Upper lobe of left lung (tissue), 6 donors: ENCODE measurements around the gene ENTR1. TPM values are rescaled to one million over a fixed set of nuclear protein-coding genes. Genes with fewer than 3 reads are reported as not detected.

ENCODE experiments used
- ATAC-seq, 2 donors: fragments of 200-7000 bp; cut with Tn5 transposase; one replicate each; pipeline ENCODE4 v1.9.1; 2022; ENCODE audit warnings: mild to moderate bottlenecking in 2 of 2, moderate library complexity in 2 of 2; ENCODE audit not compliant: low FRiP score in 2 of 2
- DNase-seq, 2 donors: peaks; one replicate each; pipeline ENCODE4 v3.0.0-alpha.2; 2019 to 2020
- H3K27ac ChIP-seq, 4 donors: fragments of 200-600 bp; sonication (generic); one replicate each; pipeline ENCODE4 v1.5.1; 2016 to 2019
- H3K27me3 ChIP-seq, 4 donors: fragments of 200-600 bp; sonication (generic); one replicate each; pipeline ENCODE4 v1.5.1; 2017 to 2019
- H3K36me3 ChIP-seq, 4 donors: fragments of 200-600 bp; sonication (generic); one replicate each; pipeline ENCODE4 v1.5.1; 2016 to 2019
- H3K4me1 ChIP-seq, 4 donors: fragments of 200-600 bp; sonication (generic); one replicate each; pipeline ENCODE4 v1.5.1; 2018 to 2019
- H3K4me3 ChIP-seq, 4 donors: fragments of 200-600 bp; sonication (generic); one replicate each; pipeline ENCODE4 v1.5.1; 2017 to 2019; ENCODE audit warnings: mild to moderate bottlenecking in 2 of 4, moderate library complexity in 1 of 4
- H3K9me3 ChIP-seq, 4 donors: fragments of 200-600 bp; sonication (generic); one replicate each; pipeline ENCODE4 v1.5.1; 2018 to 2019
- EP300 ChIP-seq, 4 donors: sonication (generic); formaldehyde crosslinking; IDR thresholded peaks; one replicate each; pipeline ENCODE4 v1.5.1; 2017; ENCODE audit warnings: antibody characterized with exemption in 4 of 4, control low read depth in 2 of 4
- POLR2A ChIP-seq, 4 donors: fragments of 450-650 bp; IDR thresholded peaks; one replicate each; pipeline ENCODE4 v1.5.1; 2016 to 2017; ENCODE audit warnings: antibody characterized with exemption in 4 of 4, mild to moderate bottlenecking in 2 of 4
- POLR2AphosphoS5 ChIP-seq, 2 donors: sonication (generic); formaldehyde crosslinking; IDR thresholded peaks; one replicate each; pipeline ENCODE4 v1.5.1; 2017; ENCODE audit warnings: antibody characterized with exemption in 2 of 2
- WGBS, 2 donors: methylation state at CpG; one replicate each; pipeline ENCODE4 v1.1.5; 2017 to 2018; 5-methylcytosine and 5-hydroxymethylcytosine counted together
- total RNA-seq, 6 donors: library from RNA; depleted of rRNA in 4 of 6; stranded (reverse); fragments of >200 nt in 4 of 6; gene quantifications; one replicate each; pipeline versions ENCODE4 v1.1.0 to v1.2.1, GENCODE V29; 2016 to 2021
- TF ChIP-seq, protein P1 (sequence below), 6 experiments: fragments of 450-650 bp in 4 of 6; fragments of 200-600 bp in 2 of 6; sonication (generic) in 2 of 6; IDR thresholded peaks; one replicate each; pipeline ENCODE4 v1.5.1; 2016 to 2019; ENCODE audit warnings: antibody characterized with exemption in 6 of 6
- donor health status: DM: no; HTN: no; CAD: no; lungs with moderate emphysema.
- donor health status: DM: no; HTN: yes; CAD: no; lungs with severe emphysema.

ENTR1 gene
- total RNA-seq, 6 donors from 2014 or later: 29.6 to 128 (median 40.0) TPM

DNA sequence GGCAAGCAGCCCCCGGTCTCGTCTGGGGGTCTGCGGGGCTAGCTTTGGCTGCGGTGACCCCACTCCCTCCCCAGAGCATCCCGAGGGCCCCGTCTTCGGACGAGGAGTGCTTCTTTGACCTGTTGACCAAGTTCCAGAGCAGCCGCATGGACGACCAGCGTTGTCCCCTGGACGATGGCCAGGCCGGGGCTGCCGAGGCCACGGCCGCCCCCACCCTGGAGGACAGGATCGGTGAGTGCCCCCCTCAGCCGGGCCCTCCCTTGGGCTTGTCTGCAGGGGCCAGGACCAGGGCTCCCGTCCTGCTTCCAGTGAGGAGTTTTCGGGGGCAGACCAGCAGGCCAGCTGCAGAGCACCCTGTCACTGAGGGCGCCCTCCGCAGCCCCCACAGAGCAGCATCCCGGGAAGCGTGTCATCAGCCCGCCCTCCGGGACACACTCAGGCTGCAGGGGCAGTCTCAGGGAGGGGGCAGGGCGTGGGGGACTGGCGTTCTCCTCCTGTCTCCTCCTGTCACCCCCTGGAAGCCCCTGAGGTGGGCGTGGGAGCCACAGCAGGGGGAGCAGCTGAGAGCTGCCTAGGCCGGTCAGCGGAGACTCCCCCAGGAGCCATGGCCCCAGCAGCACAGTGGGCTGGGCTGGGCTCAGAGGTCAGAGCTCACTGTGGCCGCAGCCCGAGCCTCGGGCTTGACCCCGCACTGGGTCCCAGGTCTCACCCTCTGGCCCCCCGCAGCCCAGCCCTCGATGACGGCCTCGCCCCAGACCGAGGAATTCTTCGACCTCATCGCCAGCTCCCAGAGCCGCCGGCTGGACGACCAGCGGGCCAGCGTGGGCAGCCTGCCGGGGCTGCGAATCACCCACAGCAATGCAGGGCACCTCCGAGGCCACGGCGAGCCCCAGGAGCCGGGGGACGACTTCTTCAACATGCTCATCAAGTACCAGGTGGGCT is 54.5 kb downstream of the ENTR1 start:
- Histone ChIP-seq H3K4me1 (peaks cover 6 to 22% (median 8%) of the 10 kb centered on the region in 4 donors), H3K9me3 (no peaks in the 10 kb centered on the region), H3K36me3 (peaks cover 0 to 21% (median 7%) of the 10 kb centered on the region in 4 donors), H3K27ac (peak overlapping the region in 1 of 4 donors; percentile 6), H3K27me3 (no peaks in the 10 kb centered on the region), H3K4me3 (no peak overlapping the region)
- ATAC-seq: no peak
- 85 to 95% methylated on average over 15 to 36 of the region's 54 CpGs for WGBS, 2 donors
- no peak for DNase-seq
- TF ChIP-seq POLR2A (IDR thresholded peaks at IDR 0.05): no peak

DNA sequence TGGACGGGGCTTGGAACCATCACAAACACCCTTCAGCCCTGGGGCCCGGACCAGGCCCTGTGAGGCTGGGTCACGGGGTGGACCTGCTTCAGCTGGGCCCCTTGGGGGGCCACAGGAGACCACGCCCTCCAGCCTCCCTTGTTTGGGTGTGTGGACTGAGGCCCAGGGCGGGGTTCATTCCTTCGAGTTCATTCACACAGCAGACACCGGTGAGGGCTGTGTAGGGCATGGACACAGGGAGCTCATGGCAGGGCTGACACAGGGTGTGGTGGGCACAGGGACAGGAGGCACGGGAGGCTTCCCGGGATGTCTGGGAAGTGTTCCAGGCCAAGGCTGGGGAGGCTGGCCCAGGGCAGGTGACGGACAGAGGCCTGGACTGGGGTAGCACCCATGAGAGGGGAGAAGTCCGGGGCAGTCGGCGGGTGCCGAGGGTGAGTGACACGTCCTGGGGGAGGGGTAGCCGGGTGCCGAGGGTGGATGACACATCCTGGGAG is 55.8 kb downstream of the ENTR1 start:
- peaks cover 0 to 21% (median 7%) of the 10 kb centered on the region in 4 donors for H3K36me3 ChIP-seq
- H3K27ac ChIP-seq: peak overlapping the region in 2 of 4 donors; percentile 6 to 14
- TF ChIP-seq POLR2A (IDR thresholded peaks at IDR 0.05) (no peak), POLR2AphosphoS5 (IDR thresholded peaks at IDR 0.05) (no peak), EP300 (IDR thresholded peaks at IDR 0.05) (no peak)
- TF ChIP-seq, protein P1, sequence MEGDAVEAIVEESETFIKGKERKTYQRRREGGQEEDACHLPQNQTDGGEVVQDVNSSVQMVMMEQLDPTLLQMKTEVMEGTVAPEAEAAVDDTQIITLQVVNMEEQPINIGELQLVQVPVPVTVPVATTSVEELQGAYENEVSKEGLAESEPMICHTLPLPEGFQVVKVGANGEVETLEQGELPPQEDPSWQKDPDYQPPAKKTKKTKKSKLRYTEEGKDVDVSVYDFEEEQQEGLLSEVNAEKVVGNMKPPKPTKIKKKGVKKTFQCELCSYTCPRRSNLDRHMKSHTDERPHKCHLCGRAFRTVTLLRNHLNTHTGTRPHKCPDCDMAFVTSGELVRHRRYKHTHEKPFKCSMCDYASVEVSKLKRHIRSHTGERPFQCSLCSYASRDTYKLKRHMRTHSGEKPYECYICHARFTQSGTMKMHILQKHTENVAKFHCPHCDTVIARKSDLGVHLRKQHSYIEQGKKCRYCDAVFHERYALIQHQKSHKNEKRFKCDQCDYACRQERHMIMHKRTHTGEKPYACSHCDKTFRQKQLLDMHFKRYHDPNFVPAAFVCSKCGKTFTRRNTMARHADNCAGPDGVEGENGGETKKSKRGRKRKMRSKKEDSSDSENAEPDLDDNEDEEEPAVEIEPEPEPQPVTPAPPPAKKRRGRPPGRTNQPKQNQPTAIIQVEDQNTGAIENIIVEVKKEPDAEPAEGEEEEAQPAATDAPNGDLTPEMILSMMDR (IDR thresholded peaks at IDR 0.05): no peak
- peaks cover 4 to 22% (median 7%) of the 10 kb centered on the region in 4 donors for H3K4me1 ChIP-seq
- 44 to 57% methylated on average over 6 to 13 of the region's 17 CpGs for WGBS, 2 donors
- no peaks in the 10 kb centered on the region for H3K27me3 ChIP-seq
- H3K4me3 ChIP-seq: no peak overlapping the region
- peak in 1 of 2 donors; percentile 14 for ATAC-seq
- H3K9me3 ChIP-seq: no peaks in the 10 kb centered on the region
- no peak for DNase-seq

DNA sequence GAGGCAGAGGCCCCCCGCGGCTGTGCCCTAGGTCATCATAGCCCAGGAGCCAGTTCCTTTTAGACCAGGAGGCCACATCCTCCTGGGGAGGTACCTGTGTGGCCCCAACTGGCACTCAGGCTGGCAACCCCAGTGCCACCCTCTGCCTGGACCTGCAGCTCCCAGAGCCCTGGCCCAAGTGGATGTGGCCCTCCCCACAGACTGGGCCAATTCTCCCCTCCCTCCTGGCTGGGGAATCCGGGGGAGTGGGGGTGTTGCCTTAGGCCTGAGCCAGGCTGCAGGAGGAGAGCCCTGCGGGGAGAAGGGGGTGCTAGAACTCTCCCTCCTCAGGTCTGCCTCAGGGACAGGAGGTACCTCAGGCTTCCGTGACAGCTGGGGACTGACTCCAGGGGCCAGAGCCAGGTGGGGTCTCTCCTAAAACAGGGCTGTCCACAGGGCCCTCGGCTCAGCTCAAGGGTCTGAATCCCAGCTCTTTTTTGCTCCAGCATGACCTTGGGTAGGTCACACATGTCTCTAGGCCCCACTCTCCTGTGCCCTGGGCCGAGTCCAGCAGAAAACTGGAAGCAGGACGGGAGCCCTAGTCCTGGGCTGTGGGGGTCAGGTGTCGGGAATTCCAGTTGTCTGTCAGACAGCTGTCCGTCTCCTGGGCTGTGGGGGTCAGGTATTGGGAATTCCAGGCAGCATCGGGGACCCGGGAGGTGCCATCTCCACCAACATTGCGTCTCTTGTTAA is 56.5 kb downstream of the ENTR1 start:
- no peak for DNase-seq
- TF ChIP-seq POLR2A (IDR thresholded peaks at IDR 0.05) (no peak), POLR2AphosphoS5 (IDR thresholded peaks at IDR 0.05) (no peak)
- TF ChIP-seq, protein P1 (IDR thresholded peaks at IDR 0.05): no peak
- H3K9me3 ChIP-seq: no peaks in the 10 kb centered on the region
- H3K36me3 ChIP-seq: peaks cover 0 to 21% (median 9%) of the 10 kb centered on the region in 4 donors
- H3K27me3 ChIP-seq: no peaks in the 10 kb centered on the region
- peaks cover 4 to 22% (median 7%) of the 10 kb centered on the region in 4 donors for H3K4me1 ChIP-seq
- 66 to 77% methylated on average over 7 to 13 of the region's 13 CpGs for WGBS, 2 donors
- no peak overlapping the region for H3K4me3 ChIP-seq
- no peak for ATAC-seq
- H3K27ac ChIP-seq: peak overlapping the region in 2 of 4 donors; percentile 6 to 14

DNA sequence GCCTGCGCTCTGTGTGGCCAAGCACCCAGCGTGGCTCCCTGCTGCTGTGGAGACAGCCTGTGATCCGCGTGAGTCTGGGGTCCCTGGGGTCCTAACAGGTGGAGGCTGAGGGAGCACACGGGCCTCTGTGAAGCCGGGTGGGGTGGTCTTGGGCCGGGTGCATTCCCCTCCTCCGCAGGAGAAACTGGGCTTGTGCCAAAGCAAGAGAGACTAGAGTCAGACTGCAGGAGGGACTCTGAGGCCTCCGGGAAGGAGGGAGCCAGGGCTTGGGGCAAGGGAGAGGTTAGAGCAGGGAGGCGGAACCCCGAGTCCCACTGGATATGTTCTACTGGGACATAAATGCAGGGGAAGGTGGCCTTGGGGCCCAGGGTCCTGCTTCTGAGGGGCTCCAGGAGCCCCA is 57.3 kb downstream of the ENTR1 start:
- Histone ChIP-seq H3K4me1 (peaks cover 4 to 22% (median 7%) of the 10 kb centered on the region in 4 donors), H3K27ac (no peak overlapping the region), H3K27me3 (no peaks in the 10 kb centered on the region), H3K4me3 (no peak overlapping the region), H3K36me3 (peaks cover 0 to 21% (median 10%) of the 10 kb centered on the region in 4 donors), H3K9me3 (no peaks in the 10 kb centered on the region)
- WGBS, 2 donors: 79% methylated on average over 3 to 7 of the region's 11 CpGs
- no peak for ATAC-seq
- DNase-seq: no peak
- no peak for TF ChIP-seq POLR2A (IDR thresholded peaks at IDR 0.05)
- TF ChIP-seq, protein P1 (IDR thresholded peaks at IDR 0.05): no peak
- no peak for TF ChIP-seq EP300 (IDR thresholded peaks at IDR 0.05)
- no peak for TF ChIP-seq POLR2AphosphoS5 (IDR thresholded peaks at IDR 0.05)

DNA sequence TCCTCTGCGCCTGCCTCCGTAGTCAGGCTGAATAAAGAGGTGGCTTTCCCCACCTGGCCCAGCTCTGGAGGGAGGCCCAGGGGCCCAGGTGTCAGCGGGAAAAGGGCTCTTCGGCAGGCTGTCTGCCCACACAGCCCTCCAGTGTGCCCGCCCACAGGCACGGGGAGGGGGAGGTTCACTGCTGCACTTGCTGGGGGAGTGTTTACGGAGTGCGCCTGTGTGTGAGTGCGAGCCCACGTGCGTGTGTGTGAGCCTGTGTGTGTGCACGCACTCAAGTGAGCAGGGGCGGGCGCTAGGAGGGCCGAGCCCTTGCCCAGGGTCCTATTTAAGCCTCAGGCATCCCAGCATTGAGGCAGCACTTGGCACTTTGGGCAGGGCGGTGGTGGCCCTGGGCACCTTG is 57.7 kb downstream of the ENTR1 start:
- Histone ChIP-seq H3K27me3 (no peaks in the 10 kb centered on the region), H3K36me3 (peaks cover 0 to 19% (median 10%) of the 10 kb centered on the region in 4 donors), H3K4me3 (no peak overlapping the region), H3K27ac (no peak overlapping the region), H3K4me1 (peaks cover 4 to 24% (median 8%) of the 10 kb centered on the region in 4 donors), H3K9me3 (no peaks in the 10 kb centered on the region)
- peak in 1 of 2 donors; percentile 43 for DNase-seq
- TF ChIP-seq, protein P1 (IDR thresholded peaks at IDR 0.05): no peak
- WGBS, 2 donors: 56 to 71% methylated on average over 9 to 13 of the region's 16 CpGs
- peak in 1 of 2 donors; percentile 1 for ATAC-seq
